CMK (cell line): ENCODE measurements around the gene PTPN13.

ENCODE experiments used
- DNase-seq: peaks from one replicate; pipeline ENCODE4 v3.0.0-alpha.2; 2010; ENCODE audit warnings: low read depth

PTPN13 gene

GRCh38 chr4:86819561-86819960 is 225.4 kb downstream of the PTPN13 start:
- no peak for DNase-seq

- no peak for DNase-seq
Measured at GRCh38 chr4:86821151-86821550, 227.0 kb downstream of the PTPN13 start.

GRCh38 chr4:86822136-86822535 is 228.0 kb downstream of the PTPN13 start:
- no peak for DNase-seq

GRCh38 chr4:86825511-86825910 is 231.4 kb downstream of the PTPN13 start:
- DNase-seq = no peak

GRCh38 chr4:86831262-86832130 is 237.4 kb downstream of the PTPN13 start:
- no peak for DNase-seq

- DNase-seq = no peak
Measured at GRCh38 chr4:86833615-86834014, 239.5 kb downstream of the PTPN13 start.

- no peak for DNase-seq
Measured at GRCh38 chr4:86834901-86835300, 240.8 kb downstream of the PTPN13 start.

- no peak for DNase-seq
Measured at GRCh38 chr4:86835677-86836076, 241.6 kb downstream of the PTPN13 start.

- no peak for DNase-seq
Measured at GRCh38 chr4:86837691-86838503, 243.8 kb downstream of the PTPN13 start.

- DNase-seq = no peak
Measured at GRCh38 chr4:86840858-86841257, 246.7 kb downstream of the PTPN13 start.

- DNase-seq = no peak
Measured at GRCh38 chr4:86841309-86841708, 247.2 kb downstream of the PTPN13 start.

- DNase-seq = no peak
Measured at GRCh38 chr4:86845593-86845992, 251.5 kb downstream of the PTPN13 start.

- DNase-seq = no peak
Measured at GRCh38 chr4:86846921-86847320, 252.8 kb downstream of the PTPN13 start.

GRCh38 chr4:86847571-86847970 is 253.5 kb downstream of the PTPN13 start:
- no peak for DNase-seq

- DNase-seq = no peak
Measured at GRCh38 chr4:86848136-86848535, 254.0 kb downstream of the PTPN13 start.

GRCh38 chr4:86848732-86849619 is 254.9 kb downstream of the PTPN13 start, which contains the start of gene SLC10A6:
SLC10A6 (minus strand) TSS chr4:86849384; CDS start chr4:86849115, 269 bp downstream.
- DNase-seq = no peak

- no peak for DNase-seq
Measured at GRCh38 chr4:86853209-86853608, 259.1 kb downstream of the PTPN13 start.

- DNase-seq = no peak
Measured at GRCh38 chr4:86855572-86855971, 261.5 kb downstream of the PTPN13 start.

GRCh38 chr4:86856896-86857295 is 262.8 kb downstream of the PTPN13 start:
- DNase-seq = no peak

GRCh38 chr4:86857341-86858052 is 263.4 kb downstream of the PTPN13 start:
- no peak for DNase-seq
